ENCODE measurements around the gene SRBD1. TPM values are rescaled to one million over a fixed set of nuclear protein-coding genes. Genes with fewer than 3 reads are reported as not detected.
A peak's percentile ranks its signal among the peaks of the same experiment; 100 is the strongest.

Gene SRBD1
- total RNA-seq, 4 donors from 2014 or later, result 7.2 to 12.9 (median 9.9) TPM

- DNase-seq (ENCODE audit: low spot score in 2 of 2), result no peak
- intact Hi-C loops (cut with DNase I; ENCODE audit: low total_unique reads), result no loop called here
- TF ChIP-seq CTCF (IDR thresholded peaks at IDR 0.05) (no peak), POLR2A (IDR thresholded peaks at IDR 0.05) (no peak)
- H3K4me3 ChIP-seq (ENCODE audit: low read depth, poor library complexity, severe bottlenecking), result no peak overlapping the region
- WGBS, 2 donors, result 88 to 95% methylated on average over 4 of the region's 4 CpGs
These were observed 12.5 kb downstream of the SRBD1 start for GRCh38 chr2:45598545-45598944.

DNA sequence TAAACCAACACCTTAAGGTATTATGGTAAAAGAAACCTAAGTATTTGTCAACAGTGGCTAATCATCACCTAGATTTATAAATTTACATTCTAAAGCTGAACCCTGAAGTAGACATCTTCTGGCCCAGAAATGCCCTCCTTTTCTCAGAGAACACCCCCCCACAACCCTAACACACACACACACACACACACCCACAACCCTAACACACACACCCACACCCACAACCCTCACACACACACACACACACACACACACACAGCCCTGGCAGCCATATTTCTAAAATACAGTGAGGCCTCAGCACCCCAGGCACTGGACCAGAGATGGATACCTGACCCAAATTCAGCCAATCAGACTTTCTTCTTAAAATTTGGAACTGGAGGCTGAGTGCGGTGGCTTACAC lies 14.3 kb downstream of the SRBD1 start:
- no peak for TF ChIP-seq CTCF (IDR thresholded peaks at IDR 0.05)
- no peak for TF ChIP-seq POLR2A (IDR thresholded peaks at IDR 0.05)
- no peak overlapping the region for H3K4me3 ChIP-seq (ENCODE audit: low read depth, poor library complexity, severe bottlenecking)
- DNase-seq (ENCODE audit: low spot score in 2 of 2), result no peak
- intact Hi-C loops (cut with DNase I; ENCODE audit: low total_unique reads), result no loop called here
- WGBS, 2 donors, result 100% methylated on average over 1 of the region's 1 CpG

DNA sequence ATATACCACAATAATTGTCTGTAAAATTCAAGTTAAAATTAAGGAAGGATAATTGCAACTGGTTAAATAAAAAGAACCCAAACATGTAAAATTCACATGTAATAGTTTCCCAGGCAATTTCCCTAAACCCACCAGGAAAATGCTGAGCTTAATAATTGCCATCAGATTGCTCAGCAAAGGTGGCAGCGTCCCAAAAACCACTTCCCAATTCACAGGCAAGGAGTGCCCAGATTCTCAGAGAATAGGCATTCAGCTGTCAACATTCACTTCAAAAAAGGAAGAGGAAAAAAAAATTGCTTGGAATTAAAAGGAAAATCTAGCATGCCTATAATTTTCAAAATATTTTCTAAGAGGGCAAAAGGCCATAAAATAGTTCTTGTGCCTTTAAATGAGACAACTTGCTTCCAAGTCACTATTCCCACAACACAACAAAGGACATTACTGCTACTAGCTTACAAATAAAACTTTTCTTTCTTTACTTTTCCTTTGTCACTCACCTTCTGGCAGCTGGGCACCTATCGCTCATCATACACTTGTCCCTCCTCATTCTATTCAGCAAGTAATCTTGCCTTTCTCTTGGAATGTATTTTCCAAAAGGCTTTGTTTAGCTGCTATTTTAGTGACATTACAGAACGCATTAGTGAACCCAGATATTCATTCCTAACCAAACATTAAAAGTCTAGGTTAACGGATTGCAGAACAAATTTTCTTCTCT lies 15.2 kb downstream of the SRBD1 start:
- DNase-seq (ENCODE audit: low spot score in 2 of 2), result peak in 1 of 2 donors; percentile 52
- 57 to 71% methylated on average over 4 of the region's 4 CpGs for WGBS, 2 donors
- intact Hi-C loops (cut with DNase I; ENCODE audit: low total_unique reads), result no loop called here
- no peak overlapping the region for H3K4me3 ChIP-seq (ENCODE audit: low read depth, poor library complexity, severe bottlenecking)
- TF ChIP-seq CTCF (IDR thresholded peaks at IDR 0.05) (no peak), POLR2A (IDR thresholded peaks at IDR 0.05) (no peak)

GRCh38 chr2:45591073-45591472 lies 20.0 kb downstream of the SRBD1 start:
- no peak overlapping the region for H3K4me3 ChIP-seq (ENCODE audit: low read depth, poor library complexity, severe bottlenecking)
- intact Hi-C loops (cut with DNase I; ENCODE audit: low total_unique reads), result no loop called here
- TF ChIP-seq CTCF (IDR thresholded peaks at IDR 0.05) (no peak), POLR2A (IDR thresholded peaks at IDR 0.05) (no peak)
- DNase-seq (ENCODE audit: low spot score in 2 of 2), result no peak
- WGBS, 2 donors, result 96 to 100% methylated on average over 1 of the region's 1 CpG

DNA sequence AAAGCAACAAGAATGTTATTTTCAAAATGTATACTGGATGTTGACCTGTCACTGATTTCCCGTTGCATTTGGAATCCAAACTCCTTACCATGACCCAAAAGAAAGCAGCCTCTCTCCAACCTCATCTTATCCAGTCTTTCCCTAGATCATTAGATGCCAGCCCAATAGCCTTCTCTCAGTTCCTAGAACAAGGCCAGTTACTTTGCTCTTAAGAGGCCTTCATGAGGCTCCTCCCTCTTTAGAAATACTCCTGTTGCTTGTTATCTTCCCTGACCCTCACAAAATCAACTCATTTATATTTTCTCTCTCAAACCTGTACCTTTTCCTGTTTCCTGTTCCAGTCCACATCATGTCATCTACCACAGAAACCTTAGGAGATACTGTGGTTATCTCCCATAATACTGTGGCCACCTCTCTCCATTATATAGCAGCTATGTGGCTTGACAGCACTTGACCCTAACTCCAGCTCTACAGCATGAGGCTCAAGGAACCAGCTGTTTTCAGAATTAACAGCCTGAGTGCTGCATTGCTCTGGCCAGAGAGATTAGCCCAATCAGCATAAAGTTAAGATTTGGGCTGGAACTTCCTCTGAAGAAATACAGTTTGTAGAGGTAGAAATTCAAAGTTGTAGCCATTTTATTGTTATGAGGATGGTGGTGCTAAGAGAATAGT lies 22.8 kb downstream of the SRBD1 start:
- H3K4me3 ChIP-seq (ENCODE audit: low read depth, poor library complexity, severe bottlenecking), result no peak overlapping the region
- intact Hi-C loops (cut with DNase I; ENCODE audit: low total_unique reads), result no loop called here
- TF ChIP-seq CTCF (IDR thresholded peaks at IDR 0.05), result no peak
- TF ChIP-seq POLR2A (IDR thresholded peaks at IDR 0.05), result no peak
- no peak for DNase-seq (ENCODE audit: low spot score in 2 of 2)
- WGBS, 2 donors, result 94 to 100% methylated on average over 1 of the region's 1 CpG

Measured in lower leg skin (tissue), 4 donors.